Measurements from ENCODE around the gene ZFPM1.

Gene ZFPM1

GRCh38 chr16:88548131-88548874 is 95.2 kb downstream of the ZFPM1 start:
- no peak for DNase-seq

- DNase-seq = no peak
Measured at GRCh38 chr16:88548985-88549384, 95.9 kb downstream of the ZFPM1 start.

- DNase-seq = no peak
Measured at GRCh38 chr16:88549671-88550245, 96.7 kb downstream of the ZFPM1 start.

- no peak for DNase-seq
Measured at GRCh38 chr16:88550246-88550661, 97.2 kb downstream of the ZFPM1 start.

GRCh38 chr16:88552166-88552565 is 99.1 kb downstream of the ZFPM1 start:
- no peak for DNase-seq

GRCh38 chr16:88552815-88553214 is 99.7 kb downstream of the ZFPM1 start:
- DNase-seq = no peak

- no peak for DNase-seq
Measured at GRCh38 chr16:88553739-88554138, 100.7 kb downstream of the ZFPM1 start.

- no peak for DNase-seq
Measured at GRCh38 chr16:88554711-88555264, 101.7 kb downstream of the ZFPM1 start.

GRCh38 chr16:88556294-88556988 is 103.4 kb downstream of the ZFPM1 start:
- no peak for DNase-seq

GRCh38 chr16:88558457-88559442 is 105.7 kb downstream of the ZFPM1 start:
- no peak for DNase-seq

- DNase-seq = no peak
Measured at GRCh38 chr16:88560714-88561484, 107.8 kb downstream of the ZFPM1 start.

GRCh38 chr16:88561485-88562359 is 108.6 kb downstream of the ZFPM1 start:
- DNase-seq = peak; percentile 52

GRCh38 chr16:88566158-88566557 is 113.1 kb downstream of the ZFPM1 start:
- peak; percentile 33 to 43 for DNase-seq

GRCh38 chr16:88568710-88569613 is 115.9 kb downstream of the ZFPM1 start:
- DNase-seq = no peak

- DNase-seq = no peak
Measured at GRCh38 chr16:88569614-88569984, 116.5 kb downstream of the ZFPM1 start.

GRCh38 chr16:88569985-88570690 is 117.1 kb downstream of the ZFPM1 start, which contains the start of gene ZC3H18:
ZC3H18 (plus strand) TSS chr16:88570403; CDS start chr16:88577124, 6,721 bp downstream.
- DNase-seq = peak; percentile 98 to 99

GRCh38 chr16:88570691-88571092 is 117.6 kb downstream of the ZFPM1 start:
- DNase-seq = peak; percentile 46 to 47

- DNase-seq = no peak
Measured at GRCh38 chr16:88575251-88575650, 122.2 kb downstream of the ZFPM1 start.

- no peak for DNase-seq
Measured at GRCh38 chr16:88576307-88576706, 123.2 kb downstream of the ZFPM1 start.

All from activated CD4-positive, alpha-beta T cell treated with anti-CD3 and anti-CD28 coated beads for 4 hours (primary cell).